Activated CD4-positive, alpha-beta T cell treated with anti-CD3 and anti-CD28 coated beads, Interleukin-2, Interleukin-6, amounts not matched to agents 100 ng/mL and 50 ng/mL, durations not matched to agents 16 hours and 8 hours (primary cell): ENCODE results near the gene MSL1.

Experiments
- DNase-seq: peaks from one replicate; pipeline ENCODE4 v3.0.0-alpha.2; 2020

The MSL1 gene

DNA sequence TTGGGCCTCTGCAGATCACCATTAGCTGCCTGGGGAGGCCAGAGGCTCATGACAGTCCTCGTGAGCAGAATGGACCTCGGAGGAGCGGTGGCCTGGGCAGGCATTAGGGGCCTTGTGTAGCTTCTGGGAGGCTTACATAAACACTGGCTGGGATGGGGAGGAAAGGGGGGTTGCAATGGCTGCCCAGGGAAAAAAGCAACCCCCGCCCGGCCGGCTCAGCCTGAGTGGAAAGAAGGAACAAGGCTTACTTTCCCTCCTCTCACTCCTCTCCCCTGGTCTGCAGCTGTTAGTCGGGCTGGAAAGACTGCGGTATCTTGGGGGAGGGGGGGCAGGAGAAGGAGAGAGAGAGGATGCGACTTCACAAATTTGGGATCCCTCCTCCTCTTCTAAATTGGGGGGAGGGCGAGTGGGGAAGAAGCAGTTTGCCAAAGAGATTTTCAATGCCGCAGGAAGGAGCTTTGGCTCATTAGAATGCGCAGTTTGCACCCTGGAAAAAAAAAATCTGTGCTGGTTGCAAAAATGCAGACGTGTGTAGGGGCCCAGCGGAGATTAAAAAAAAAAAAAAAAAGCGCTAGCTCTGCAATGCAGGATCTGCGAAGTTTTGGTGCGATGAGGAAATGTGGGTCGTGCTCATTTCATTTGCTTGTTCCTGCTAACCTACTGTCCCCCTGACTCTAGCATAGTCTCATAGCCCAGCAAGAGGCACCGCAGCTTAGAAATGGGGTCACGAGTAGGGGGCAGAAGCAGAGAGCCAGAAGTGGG, 14.8 kb upstream of the MSL1 start:
- DNase-seq: no peak

GRCh38 chr17:40107522-40108174, 14.1 kb upstream of the MSL1 start:
- no peak for DNase-seq

GRCh38 chr17:40108970-40109824, 12.6 kb upstream of the MSL1 start:
- no peak for DNase-seq

DNA sequence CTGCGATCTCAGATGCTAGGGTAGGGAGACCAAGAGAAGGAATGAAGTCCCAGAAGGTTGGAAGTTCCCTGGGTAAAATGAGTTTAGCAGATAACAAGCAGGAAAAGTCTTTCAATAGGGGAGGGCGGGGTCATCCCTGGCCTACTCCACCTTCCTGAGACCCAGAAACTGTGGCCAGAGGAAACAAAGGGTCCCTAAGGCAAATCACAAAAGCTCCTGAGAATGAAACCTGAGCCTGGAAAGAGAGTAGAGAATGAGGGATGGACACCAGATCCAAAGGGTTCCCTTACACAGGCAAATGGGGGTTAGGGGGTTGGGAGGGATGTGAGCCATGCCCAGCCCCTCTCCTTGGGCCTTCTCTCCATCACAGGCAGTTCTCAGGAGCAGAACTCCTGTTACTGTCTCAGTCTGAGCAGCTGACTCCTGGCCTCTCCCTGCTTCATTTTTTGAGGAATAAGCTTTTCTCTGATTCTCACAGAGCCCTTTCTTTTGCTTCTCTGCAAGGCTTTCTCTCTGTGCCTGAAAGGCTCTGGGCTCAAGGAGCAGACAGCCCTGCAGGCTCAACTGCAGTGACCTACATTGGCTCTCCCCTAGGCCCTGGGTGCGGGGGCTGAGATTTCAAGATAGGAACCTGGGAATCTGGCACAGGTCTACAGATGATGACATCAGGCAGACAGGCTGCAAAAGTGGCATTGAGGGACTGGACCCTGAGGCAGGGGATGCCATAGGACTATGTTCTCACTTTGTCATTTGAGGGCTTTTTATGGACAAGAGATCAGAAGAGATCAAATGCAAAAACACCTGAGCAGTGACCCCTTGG, 11.5 kb upstream of the MSL1 start:
- DNase-seq: no peak

GRCh38 chr17:40111221-40112128, 10.3 kb upstream of the MSL1 start:
- peak; percentile 85 for DNase-seq

DNA sequence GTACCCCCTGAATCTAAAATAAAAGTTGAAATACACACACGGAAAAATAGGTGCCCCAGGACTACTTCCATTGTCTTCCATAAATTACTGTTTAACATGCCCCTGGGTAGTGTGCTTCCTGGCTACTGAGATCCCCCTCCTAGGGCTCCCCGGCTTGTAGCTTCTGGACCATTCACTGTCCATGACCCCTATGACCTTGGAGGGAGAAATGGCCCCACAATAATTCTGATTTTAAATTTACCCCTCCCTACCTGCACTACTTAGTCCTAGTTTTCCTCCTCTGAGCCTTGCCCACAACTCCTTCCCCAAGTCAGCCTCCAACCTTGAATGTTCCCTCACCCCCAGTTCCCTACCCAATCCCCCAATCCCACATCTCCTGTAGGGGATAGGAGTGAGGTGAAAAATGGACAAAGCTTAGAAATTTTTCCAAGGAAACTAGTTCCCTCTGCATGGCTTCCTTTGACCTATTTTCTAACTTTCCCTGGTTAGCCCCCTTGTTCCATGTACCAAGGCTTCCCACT, 9.5 kb upstream of the MSL1 start:
- DNase-seq: no peak

DNA sequence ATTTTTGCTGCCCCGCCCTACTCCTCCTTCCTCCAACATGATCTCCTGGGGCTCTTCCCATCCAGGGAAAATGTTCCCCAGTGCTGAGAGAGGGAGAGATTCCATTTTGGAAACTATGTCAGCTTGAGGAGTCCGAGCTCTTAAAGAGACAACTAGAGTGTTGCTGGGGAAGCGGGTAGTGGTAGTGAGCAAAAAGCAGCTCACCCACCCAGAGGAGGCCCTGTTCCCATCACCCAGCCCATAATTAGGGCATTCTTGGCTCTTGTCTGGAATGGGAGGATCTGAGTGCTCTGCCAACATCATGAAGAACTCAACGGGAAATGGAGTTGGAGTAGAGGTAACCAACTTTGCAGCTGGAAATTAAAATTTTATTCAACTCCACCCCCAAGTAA, 9.1 kb upstream of the MSL1 start:
- no peak for DNase-seq

- peak; percentile 97 for DNase-seq
Measured at GRCh38 chr17:40113110-40113906, 8.5 kb upstream of the MSL1 start.

- DNase-seq: no peak
Measured at GRCh38 chr17:40113907-40114245, 7.9 kb upstream of the MSL1 start.

GRCh38 chr17:40115101-40115436, 6.7 kb upstream of the MSL1 start:
- no peak for DNase-seq

DNA sequence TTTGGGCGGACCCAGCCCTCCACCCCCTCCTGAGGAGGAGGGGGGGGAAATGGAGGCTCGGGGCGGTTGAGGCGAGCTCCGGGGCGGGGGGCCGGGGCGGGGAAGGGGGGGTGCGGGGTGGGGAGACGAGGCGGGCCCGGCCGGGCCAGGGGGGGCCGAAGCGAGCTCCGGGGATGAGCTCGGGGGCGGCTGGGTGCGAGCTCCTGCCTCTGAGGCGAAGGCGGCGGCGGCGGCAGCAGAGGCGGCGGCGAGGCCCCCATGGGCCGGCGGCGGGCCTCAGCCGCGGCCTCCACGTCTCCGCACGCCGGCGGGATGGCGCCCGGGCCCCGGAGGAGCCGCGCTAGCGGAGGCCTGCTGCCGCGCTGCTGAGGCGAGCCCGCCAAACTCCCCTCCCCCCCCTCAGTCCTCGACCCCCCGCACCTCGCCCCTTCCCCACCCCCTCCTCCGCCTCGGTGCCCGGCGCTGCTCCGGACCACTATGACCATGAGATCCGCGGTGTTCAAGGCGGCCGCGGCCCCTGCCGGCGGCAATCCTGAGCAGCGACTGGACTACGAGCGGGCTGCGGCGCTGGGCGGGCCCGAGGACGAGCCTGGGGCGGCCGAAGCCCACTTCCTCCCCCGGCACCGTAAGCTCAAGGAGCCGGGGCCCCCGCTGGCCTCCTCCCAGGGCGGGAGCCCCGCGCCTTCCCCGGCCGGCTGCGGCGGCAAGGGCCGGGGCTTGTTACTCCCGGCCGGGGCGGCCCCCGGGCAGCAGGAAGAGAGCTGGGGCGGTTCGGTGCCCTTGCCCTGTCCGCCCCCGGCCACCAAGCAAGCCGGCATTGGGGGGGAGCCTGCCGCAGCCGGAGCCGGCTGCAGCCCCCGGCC, 596 bp downstream of the MSL1 start:
- peak; percentile 44 for DNase-seq

DNA sequence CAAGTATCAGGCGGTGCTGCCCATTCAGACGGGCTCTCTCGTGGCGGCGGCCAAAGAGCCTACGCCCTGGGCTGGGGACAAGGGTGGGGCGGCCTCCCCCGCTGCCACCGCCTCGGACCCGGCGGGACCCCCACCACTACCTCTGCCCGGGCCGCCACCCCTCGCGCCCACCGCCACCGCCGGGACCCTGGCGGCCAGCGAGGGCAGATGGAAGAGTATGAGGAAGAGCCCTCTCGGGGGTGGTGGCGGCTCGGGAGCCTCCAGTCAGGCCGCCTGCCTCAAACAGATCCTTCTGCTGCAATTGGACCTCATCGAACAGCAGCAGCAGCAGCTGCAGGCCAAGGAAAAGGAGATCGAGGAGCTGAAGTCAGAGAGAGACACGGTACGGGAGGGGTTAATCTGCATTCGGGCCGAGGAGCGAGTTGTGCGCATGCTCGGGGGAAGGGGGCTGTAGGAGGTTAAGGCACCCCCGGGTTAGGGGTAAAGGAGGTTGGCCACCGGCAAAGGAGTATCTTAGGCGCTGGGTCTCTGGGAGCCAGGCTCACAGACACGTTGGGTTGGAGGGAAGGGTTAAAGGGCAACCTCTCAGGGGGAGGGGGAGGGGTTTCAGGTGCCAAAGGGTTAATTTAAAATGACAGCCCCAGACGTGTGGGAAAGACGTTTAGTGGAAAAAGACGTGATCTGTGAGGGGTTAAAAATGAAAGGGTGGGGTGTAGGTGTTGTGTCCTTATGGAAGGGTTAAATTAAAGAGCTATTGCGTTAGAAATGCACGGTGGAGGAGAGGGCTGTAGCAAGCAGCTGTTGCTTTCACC, 1.4 kb downstream of the MSL1 start:
- peak; percentile 73 for DNase-seq

GRCh38 chr17:40123811-40124114, 2.0 kb downstream of the MSL1 start:
- no peak for DNase-seq

GRCh38 chr17:40124279-40125141, 2.7 kb downstream of the MSL1 start:
- DNase-seq: peak; percentile 22

DNA sequence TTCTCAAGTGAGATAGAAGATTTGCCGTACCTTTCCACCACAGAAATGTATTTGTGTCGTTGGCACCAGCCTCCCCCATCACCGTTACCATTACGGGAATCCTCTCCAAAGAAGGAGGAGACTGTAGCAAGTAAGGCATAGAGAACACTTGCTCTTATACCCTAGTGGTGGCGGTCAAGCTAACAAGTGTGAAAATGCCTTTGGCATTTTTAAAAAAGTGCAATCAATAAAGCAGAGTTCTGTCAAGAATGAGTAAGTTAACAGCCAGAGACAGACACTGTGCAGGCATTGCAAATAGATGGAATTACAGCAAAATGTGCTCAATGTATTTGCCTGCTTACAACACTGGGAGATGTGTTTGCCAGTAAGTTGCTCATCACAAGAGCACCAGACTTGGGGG, 7.7 kb downstream of the MSL1 start:
- no peak for DNase-seq

DNA sequence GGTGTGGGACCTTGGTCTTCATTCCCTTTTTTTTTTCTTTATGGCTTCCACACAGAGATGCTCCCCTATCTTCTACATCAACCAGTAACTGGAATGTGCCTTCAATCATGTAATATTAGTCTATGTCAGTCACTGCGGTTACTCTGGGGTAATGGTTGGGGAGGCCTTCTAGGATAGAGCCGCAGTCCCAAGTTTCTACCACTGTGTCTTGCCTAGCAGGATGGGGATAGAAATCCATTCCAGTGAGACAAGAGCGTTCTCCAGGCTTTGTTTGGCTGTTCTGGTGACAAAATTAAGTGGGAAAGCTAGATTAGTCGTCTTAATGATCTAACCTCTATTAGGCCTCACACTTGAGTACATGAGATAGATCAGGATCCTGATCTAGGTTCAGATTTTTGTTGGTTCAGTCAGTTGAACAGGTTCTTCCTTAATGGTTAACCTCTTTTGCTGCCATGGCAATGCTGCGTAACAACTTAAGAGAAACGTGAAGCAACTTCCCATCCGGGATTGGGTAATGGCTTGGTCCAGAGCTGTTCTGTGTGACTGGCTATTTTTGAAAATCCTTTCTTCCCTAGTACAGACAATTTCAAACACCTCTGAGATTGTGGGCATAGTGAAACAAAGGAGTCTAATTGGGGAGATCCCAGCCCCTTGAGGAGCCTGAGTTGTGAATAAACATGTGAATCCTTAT, 8.7 kb downstream of the MSL1 start:
- DNase-seq: no peak

- DNase-seq: no peak
Measured at GRCh38 chr17:40134184-40134583, 12.4 kb downstream of the MSL1 start.

GRCh38 chr17:40135817-40136216, 14.0 kb downstream of the MSL1 start:
- no peak for DNase-seq
